ENCODE measurements around the gene TRAF3IP3. TPM values are rescaled to one million over a fixed set of nuclear protein-coding genes. Genes with fewer than 3 reads are reported as not detected.

The TRAF3IP3 gene
- total RNA-seq, 4 donors from 2014 or later: 0.61 to 2.1 (median 1.1) TPM; not detected in 1

GRCh38 chr1:209737118-209737505 is 18.7 kb upstream of the TRAF3IP3 start:
- no peak overlapping the region for H3K4me3 ChIP-seq (ENCODE audit: low read depth, poor library complexity, severe bottlenecking)
- TF ChIP-seq CTCF (IDR thresholded peaks at IDR 0.05): no peak
- no peak for TF ChIP-seq POLR2A (IDR thresholded peaks at IDR 0.05)
- WGBS, 2 donors: 84 to 91% methylated on average over 5 of the region's 5 CpGs
- no peak for DNase-seq (ENCODE audit: low spot score in 2 of 2)
- intact Hi-C loops (cut with DNase I; ENCODE audit: low total_unique reads): no loop called here

GRCh38 chr1:209738270-209738669 is 17.6 kb upstream of the TRAF3IP3 start:
- WGBS, 2 donors: 70 to 83% methylated on average over 1 of the region's 1 CpG
- intact Hi-C loops (cut with DNase I; ENCODE audit: low total_unique reads): no loop called here
- no peak for TF ChIP-seq CTCF (IDR thresholded peaks at IDR 0.05)
- no peak for TF ChIP-seq POLR2A (IDR thresholded peaks at IDR 0.05)
- no peak overlapping the region for H3K4me3 ChIP-seq (ENCODE audit: low read depth, poor library complexity, severe bottlenecking)
- no peak for DNase-seq (ENCODE audit: low spot score in 2 of 2)

- intact Hi-C loops (cut with DNase I; ENCODE audit: low total_unique reads): loop anchor here (10.0 kb wide), 1 partner anchor 46 kb away; no protein-coding TSS in a partner anchor
- TF ChIP-seq POLR2A (IDR thresholded peaks at IDR 0.05): no peak
- TF ChIP-seq CTCF (IDR thresholded peaks at IDR 0.05): no peak
- 94 to 96% methylated on average over 3 of the region's 3 CpGs for WGBS, 2 donors
- no peak for DNase-seq (ENCODE audit: low spot score in 2 of 2)
- H3K4me3 ChIP-seq (ENCODE audit: low read depth, poor library complexity, severe bottlenecking): no peak overlapping the region
Observed at GRCh38 chr1:209741193-209741592, 14.7 kb upstream of the TRAF3IP3 start.

- intact Hi-C loops (cut with DNase I; ENCODE audit: low total_unique reads): loop anchor here (10.0 kb wide), 1 partner anchor 47 kb away; no protein-coding TSS in a partner anchor
- no peak for TF ChIP-seq POLR2A (IDR thresholded peaks at IDR 0.05)
- no peak for TF ChIP-seq CTCF (IDR thresholded peaks at IDR 0.05)
- WGBS, 2 donors: 76% methylated on average over 2 of the region's 2 CpGs
- no peak overlapping the region for H3K4me3 ChIP-seq (ENCODE audit: low read depth, poor library complexity, severe bottlenecking)
- no peak for DNase-seq (ENCODE audit: low spot score in 2 of 2)
Observed at GRCh38 chr1:209741889-209742288, 14.0 kb upstream of the TRAF3IP3 start.

GRCh38 chr1:209742409-209743144 is 13.3 kb upstream of the TRAF3IP3 start:
- 49 to 53% methylated on average over 8 of the region's 8 CpGs for WGBS, 2 donors
- no peak for TF ChIP-seq POLR2A (IDR thresholded peaks at IDR 0.05)
- no peak overlapping the region for H3K4me3 ChIP-seq (ENCODE audit: low read depth, poor library complexity, severe bottlenecking)
- no peak for DNase-seq (ENCODE audit: low spot score in 2 of 2)
- intact Hi-C loops (cut with DNase I; ENCODE audit: low total_unique reads): loop anchor here (10.0 kb wide), 1 partner anchor 48 kb away; no protein-coding TSS in a partner anchor

GRCh38 chr1:209743145-209743482 is 12.7 kb upstream of the TRAF3IP3 start:
- DNase-seq (ENCODE audit: low spot score in 2 of 2): no peak
- intact Hi-C loops (cut with DNase I; ENCODE audit: low total_unique reads): loop anchor here (10.0 kb wide), 1 partner anchor 48 kb away; no protein-coding TSS in a partner anchor
- 52 to 57% methylated on average over 1 to 2 of the region's 2 CpGs for WGBS, 2 donors
- H3K4me3 ChIP-seq (ENCODE audit: low read depth, poor library complexity, severe bottlenecking): no peak overlapping the region
- TF ChIP-seq CTCF (IDR thresholded peaks at IDR 0.05): no peak
- TF ChIP-seq POLR2A (IDR thresholded peaks at IDR 0.05): no peak
